ENCODE data around the gene NMUR1.

Gene NMUR1

DNA sequence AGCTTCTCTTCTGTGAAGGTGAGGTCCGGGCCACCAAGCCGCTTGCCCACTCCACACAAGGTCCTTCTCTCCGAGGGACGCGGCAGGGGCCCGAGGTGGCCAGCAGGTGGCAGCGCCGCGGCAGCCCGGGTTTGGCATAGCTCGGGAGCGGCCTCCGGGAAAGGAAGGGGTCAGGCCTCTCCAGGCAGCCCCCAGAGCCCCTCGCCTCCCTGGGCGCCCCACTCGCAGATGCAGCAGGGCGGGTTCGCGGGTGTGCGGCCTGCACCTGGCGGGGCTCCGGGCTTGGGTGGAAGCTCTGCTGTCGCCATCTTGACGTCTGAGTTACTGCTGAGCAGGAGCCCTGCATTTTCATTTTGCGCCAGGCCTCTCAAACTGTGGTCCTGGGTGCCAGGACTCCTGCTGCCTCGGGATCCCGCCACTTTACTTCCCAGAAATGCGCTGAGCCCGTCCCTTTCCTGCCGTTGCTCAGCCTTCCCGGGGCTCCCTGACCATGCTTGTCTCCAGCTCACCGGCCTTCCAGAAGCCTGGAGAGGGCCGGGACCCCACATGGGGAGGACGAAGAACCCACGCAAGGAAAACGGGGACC lies 47.3 kb downstream of the NMUR1 start:
- H3K4me3 ChIP-seq (ENCODE audit: low read depth, low read length), result peak overlapping the region; percentile 40
- no peaks in the 10 kb centered on the region for H3K36me3 ChIP-seq (replicated peaks)
- H3K27me3 ChIP-seq (replicated peaks), result no peaks in the 10 kb centered on the region
- H3K27ac ChIP-seq, result no peak overlapping the region
- TF ChIP-seq, protein P1, sequence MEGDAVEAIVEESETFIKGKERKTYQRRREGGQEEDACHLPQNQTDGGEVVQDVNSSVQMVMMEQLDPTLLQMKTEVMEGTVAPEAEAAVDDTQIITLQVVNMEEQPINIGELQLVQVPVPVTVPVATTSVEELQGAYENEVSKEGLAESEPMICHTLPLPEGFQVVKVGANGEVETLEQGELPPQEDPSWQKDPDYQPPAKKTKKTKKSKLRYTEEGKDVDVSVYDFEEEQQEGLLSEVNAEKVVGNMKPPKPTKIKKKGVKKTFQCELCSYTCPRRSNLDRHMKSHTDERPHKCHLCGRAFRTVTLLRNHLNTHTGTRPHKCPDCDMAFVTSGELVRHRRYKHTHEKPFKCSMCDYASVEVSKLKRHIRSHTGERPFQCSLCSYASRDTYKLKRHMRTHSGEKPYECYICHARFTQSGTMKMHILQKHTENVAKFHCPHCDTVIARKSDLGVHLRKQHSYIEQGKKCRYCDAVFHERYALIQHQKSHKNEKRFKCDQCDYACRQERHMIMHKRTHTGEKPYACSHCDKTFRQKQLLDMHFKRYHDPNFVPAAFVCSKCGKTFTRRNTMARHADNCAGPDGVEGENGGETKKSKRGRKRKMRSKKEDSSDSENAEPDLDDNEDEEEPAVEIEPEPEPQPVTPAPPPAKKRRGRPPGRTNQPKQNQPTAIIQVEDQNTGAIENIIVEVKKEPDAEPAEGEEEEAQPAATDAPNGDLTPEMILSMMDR (IDR thresholded peaks at IDR 0.05; ENCODE audit: low read depth, low read length, missing control alignments), result peak; percentile 90
- peak; percentile 31 for DNase-seq
- in situ Hi-C loops (cut with HindIII; ENCODE audit: low pct_ligation_motif_present, low sequenced_read_pairs), result no loop called here

DNA sequence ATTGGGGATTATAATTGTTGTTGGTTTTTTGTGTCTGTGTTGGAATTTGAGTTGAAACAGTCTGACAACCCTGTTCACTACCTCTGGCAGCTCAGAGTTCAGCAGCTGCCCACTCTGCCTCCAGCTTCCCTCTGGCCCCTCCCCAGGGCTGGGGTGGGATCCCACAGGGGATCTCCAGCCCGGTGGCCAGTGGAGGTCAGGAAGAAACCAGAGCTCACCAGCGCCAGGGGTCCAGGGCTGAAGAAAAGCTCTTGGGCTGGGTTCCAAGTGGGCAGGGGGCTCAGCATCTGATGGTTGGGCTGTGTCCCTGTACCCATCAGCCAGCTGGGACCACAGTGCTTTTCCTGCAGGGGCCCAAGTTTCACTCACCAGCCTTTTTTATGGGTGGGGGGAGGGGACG lies 49.5 kb downstream of the NMUR1 start:
- TF ChIP-seq, protein P1 (IDR thresholded peaks at IDR 0.05; ENCODE audit: low read depth, low read length, missing control alignments), result no peak

DNA sequence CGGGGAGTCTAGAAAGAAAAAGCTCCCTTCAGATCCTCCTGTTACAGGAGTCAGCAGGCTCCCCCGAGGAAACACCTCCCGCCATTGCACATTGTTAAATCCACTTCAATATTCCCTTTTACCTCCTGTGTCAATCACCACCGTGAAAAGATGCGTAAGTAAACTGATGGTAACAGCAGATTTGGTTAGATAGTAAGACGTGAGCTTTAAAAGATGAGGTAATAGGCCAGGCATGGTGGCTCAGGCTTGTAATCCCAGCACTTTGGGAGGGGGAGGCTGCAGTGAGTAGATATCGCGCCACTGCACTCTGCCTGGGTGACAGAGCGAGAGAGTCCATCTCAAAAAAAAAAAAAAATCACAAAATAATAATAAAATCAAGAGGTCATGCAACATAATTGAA lies 50.8 kb downstream of the NMUR1 start:
- in situ Hi-C loops (cut with HindIII; ENCODE audit: low pct_ligation_motif_present, low sequenced_read_pairs), result no loop called here
- Histone ChIP-seq H3K27me3 (replicated peaks) (no peaks in the 10 kb centered on the region), H3K4me3 (ENCODE audit: low read depth, low read length) (no peak overlapping the region), H3K27ac (no peak overlapping the region), H3K36me3 (replicated peaks) (no peaks in the 10 kb centered on the region)
- no peak for DNase-seq
- TF ChIP-seq, protein P1 (IDR thresholded peaks at IDR 0.05; ENCODE audit: low read depth, low read length, missing control alignments), result no peak

More for the DNA sequence above, 49.5 kb downstream of the NMUR1 start:
- Histone ChIP-seq H3K36me3 (replicated peaks) (no peaks in the 10 kb centered on the region), H3K27ac (no peak overlapping the region), H3K4me3 (ENCODE audit: low read depth, low read length) (no peak overlapping the region), H3K27me3 (replicated peaks) (no peaks in the 10 kb centered on the region)
- no peak for DNase-seq
- in situ Hi-C loops (cut with HindIII; ENCODE audit: low pct_ligation_motif_present, low sequenced_read_pairs), result no loop called here

DNA sequence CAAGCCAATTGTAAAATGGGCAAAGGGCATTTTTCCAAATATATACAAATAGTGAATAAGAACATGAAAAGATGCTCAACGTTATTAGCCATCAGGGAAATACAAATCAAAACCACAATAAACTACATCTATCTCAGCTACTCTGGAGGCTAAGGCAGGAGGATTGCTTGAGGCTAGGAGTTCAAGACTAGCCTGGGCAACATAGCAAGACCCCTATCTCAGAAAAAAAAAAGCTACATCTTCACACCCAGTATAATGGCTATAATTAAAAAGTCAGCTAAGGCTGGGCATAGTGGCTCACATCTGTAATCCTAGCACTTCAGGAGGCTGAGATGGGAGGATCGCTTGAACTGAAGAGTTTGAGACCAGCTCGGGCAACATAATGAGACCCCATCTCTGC lies 53.3 kb downstream of the NMUR1 start:
- no peak for DNase-seq
- Histone ChIP-seq H3K27me3 (replicated peaks) (no peaks in the 10 kb centered on the region), H3K27ac (no peak overlapping the region), H3K4me3 (ENCODE audit: low read depth, low read length) (no peak overlapping the region), H3K36me3 (replicated peaks) (no peaks in the 10 kb centered on the region)
- in situ Hi-C loops (cut with HindIII; ENCODE audit: low pct_ligation_motif_present, low sequenced_read_pairs), result no loop called here
- TF ChIP-seq, protein P1 (IDR thresholded peaks at IDR 0.05; ENCODE audit: low read depth, low read length, missing control alignments), result no peak

DNA sequence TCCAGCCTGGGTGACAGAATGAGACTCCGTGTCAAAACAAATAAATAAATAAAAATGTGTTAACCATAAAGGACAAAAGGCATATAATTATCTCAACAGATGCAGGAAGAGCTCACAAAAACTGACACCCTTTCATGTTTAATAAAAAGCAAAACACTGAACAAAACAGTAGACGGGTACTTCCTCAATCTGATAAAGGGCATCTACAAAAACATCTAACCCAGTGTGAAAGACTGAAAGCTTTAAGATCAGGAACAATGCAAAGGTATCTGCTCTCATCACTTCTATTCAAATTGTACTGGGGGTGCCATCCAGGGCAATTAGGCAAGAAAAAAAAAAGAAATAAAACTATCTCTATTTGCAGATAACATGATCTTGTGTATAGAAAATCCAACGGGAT lies 54.3 kb downstream of the NMUR1 start:
- Histone ChIP-seq H3K36me3 (replicated peaks) (no peaks in the 10 kb centered on the region), H3K27ac (no peak overlapping the region), H3K27me3 (replicated peaks) (no peaks in the 10 kb centered on the region), H3K4me3 (ENCODE audit: low read depth, low read length) (no peak overlapping the region)
- TF ChIP-seq, protein P1 (IDR thresholded peaks at IDR 0.05; ENCODE audit: low read depth, low read length, missing control alignments), result no peak
- in situ Hi-C loops (cut with HindIII; ENCODE audit: low pct_ligation_motif_present, low sequenced_read_pairs), result no loop called here
- no peak for DNase-seq
